Measurements from ENCODE around the gene EPHA6. TPM values are rescaled to one million over a fixed set of nuclear protein-coding genes. Genes with fewer than 3 reads are reported as not detected.

Gene EPHA6
- total and polyA plus RNA-seq, 9 of the 15 experiments (the other 6 are each of a cell fraction or from before 2014, with no cell fraction given) = not detected

- Histone ChIP-seq H4K20me1 (replicated peaks; ENCODE audit: control insufficient read depth, insufficient read depth, low read length) (no peaks in the 10 kb centered on the region), H3K4me3 (no peak overlapping the region), H3K9me1 (ENCODE audit: control insufficient read depth, insufficient read depth, low read length) (no peaks in the 10 kb centered on the region), H3K9ac (ENCODE audit: insufficient read depth in 1 of 2, low read depth in 2 of 2, low read length in 2 of 2) (no peak overlapping the region), H2AFZ (ENCODE audit: low read depth, low read length) (no peak overlapping the region), H3K4me2 (ENCODE audit: insufficient read depth, low read length) (no peak overlapping the region), H3K27ac (ENCODE audit: extremely low read depth, low read depth, low read length) (no peak overlapping the region), H3K36me3 (ENCODE audit: control insufficient read depth, insufficient read depth, low read length) (no peaks in the 10 kb centered on the region), H3K27me3 (ENCODE audit: control insufficient read depth in 2 of 2, insufficient read depth in 2 of 2, low read length in 2 of 2) (no peaks in the 10 kb centered on the region), H3K9me3 (replicated peaks; ENCODE audit: control insufficient read depth, insufficient read depth, low read depth, low read length) (no peaks in the 10 kb centered on the region), H3K4me1 (replicated peaks in 1 of 2; ENCODE audit: control insufficient read depth in 2 of 2, insufficient read depth in 2 of 2, low read length in 2 of 2) (no peaks in the 10 kb centered on the region), H3K79me2 (ENCODE audit: control insufficient read depth, insufficient read depth, low read length) (no peaks in the 10 kb centered on the region)
- FAIRE-seq (no peak), ATAC-seq (no peak), DNase-seq (ENCODE audit: extremely low read depth in 1 of 4, low spot score in 3 of 4) (no peak)
- no TSS peak for BruUV-seq (replicated peaks)
- intact Hi-C loops (cut with micrococcal nuclease) = no loop called here
- CTCF ChIA-PET (ENCODE audit: low intra/inter-chr PET ratio) = no interaction called here
- POLR2A ChIA-PET = no interaction called here
- no peak for TF ChIP-seq SIRT6 (IDR thresholded peaks at IDR 0.05; ENCODE audit: low read depth, low read length)
- no peak for TF ChIP-seq ZBTB11 (CRISPR knock-in tag; IDR thresholded peaks at IDR 0.05)
- TF ChIP-seq GTF2F1 (IDR thresholded peaks at IDR 0.05; ENCODE audit: low read depth, low read length) = no peak
- TF ChIP-seq TAF9B (IDR thresholded peaks at IDR 0.05; ENCODE audit: partially characterized antibody) = no peak
- no peak for TF ChIP-seq DACH1 (IDR thresholded peaks at IDR 0.05; ENCODE audit: partially characterized antibody)
- no peak for TF ChIP-seq TEAD4 (IDR thresholded peaks at IDR 0.05; ENCODE audit: low read length)
- no peak for TF ChIP-seq TEAD4 (CRISPR knock-in tag; IDR thresholded peaks at IDR 0.05; ENCODE audit: borderline replicate concordance)
- TF ChIP-seq SREBF2 (CRISPR knock-in tag; IDR thresholded peaks at IDR 0.05) = no peak
- no peak for TF ChIP-seq ZNF395 (CRISPR knock-in tag; IDR thresholded peaks at IDR 0.05)
- TF ChIP-seq KLF6 (CRISPR knock-in tag; IDR thresholded peaks at IDR 0.05; ENCODE audit: borderline replicate concordance) = no peak
- no peak for TF ChIP-seq TRIM28 (IDR thresholded peaks at IDR 0.05)
- no peak for TF ChIP-seq PURB (CRISPR knock-in tag; IDR thresholded peaks at IDR 0.05; ENCODE audit: low read depth)
- no peak for TF ChIP-seq CBX1 (IDR thresholded peaks at IDR 0.05; ENCODE audit: low read depth)
- no peak for TF ChIP-seq SRSF1 (IDR thresholded peaks at IDR 0.05; ENCODE audit: low read depth, low read length)
- TF ChIP-seq ZKSCAN8 (CRISPR knock-in tag; IDR thresholded peaks at IDR 0.05) = no peak
- in situ Hi-C loops (cut with MboI) = no loop called here
- WGBS (ENCODE audit: insufficient coverage, low coverage, missing lambda C conversion rate) = 0% methylated on average over 2 of the region's 4 CpGs
Observed at GRCh38 chr3:96959901-96960641, 145.7 kb downstream of the EPHA6 start.

Data from K562 (cell line).